ENCODE data around the gene CALN1.
"Not testable (repeated sequence)": the region's sequence is repeated elsewhere in the genome, so short reads cannot be mapped to it uniquely, and the experiment has no call there.

CALN1 gene

DNA sequence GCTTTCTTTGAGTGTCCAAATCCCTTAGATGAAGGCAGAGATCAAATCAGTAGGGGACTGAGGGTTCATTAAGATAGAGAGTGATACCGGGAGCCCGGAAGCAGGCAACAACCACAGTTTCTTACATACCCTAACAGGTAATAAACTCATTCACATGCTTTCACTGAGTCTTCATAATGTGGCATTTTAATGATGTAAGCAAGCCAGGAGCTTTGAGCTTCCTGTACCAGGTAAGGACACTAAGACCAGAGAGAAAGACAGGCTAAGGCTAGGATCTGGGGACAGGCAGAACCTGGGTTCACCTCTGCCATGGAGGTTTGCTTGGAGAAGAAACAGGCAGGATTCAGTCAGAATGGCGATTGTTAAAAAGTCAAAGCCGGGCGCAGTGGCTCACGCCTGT, 661.8 kb downstream of the CALN1 start:
- DNase-seq (ENCODE audit: low read depth, low spot score), result no peak

DNA sequence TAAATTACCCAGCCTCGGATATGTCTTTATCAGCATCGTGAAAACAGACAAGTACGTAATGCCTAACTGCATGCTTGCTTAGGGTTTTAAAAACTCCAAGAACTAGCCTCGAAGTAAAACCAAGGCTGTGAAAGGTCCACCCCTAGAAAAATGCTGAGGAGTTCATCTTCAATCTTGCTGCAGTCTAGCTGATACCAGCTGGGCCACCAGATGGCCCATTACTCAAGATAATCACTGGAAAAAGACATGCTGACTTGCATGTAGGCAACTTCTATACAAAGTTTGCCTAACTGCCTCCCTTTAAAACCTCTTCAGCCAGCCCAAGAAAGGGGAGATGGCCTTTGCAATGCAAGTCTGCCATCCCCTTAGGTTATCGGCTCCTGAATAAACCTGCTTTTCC, 666.1 kb downstream of the CALN1 start:
- DNase-seq (ENCODE audit: low read depth, low spot score), result no peak

DNA sequence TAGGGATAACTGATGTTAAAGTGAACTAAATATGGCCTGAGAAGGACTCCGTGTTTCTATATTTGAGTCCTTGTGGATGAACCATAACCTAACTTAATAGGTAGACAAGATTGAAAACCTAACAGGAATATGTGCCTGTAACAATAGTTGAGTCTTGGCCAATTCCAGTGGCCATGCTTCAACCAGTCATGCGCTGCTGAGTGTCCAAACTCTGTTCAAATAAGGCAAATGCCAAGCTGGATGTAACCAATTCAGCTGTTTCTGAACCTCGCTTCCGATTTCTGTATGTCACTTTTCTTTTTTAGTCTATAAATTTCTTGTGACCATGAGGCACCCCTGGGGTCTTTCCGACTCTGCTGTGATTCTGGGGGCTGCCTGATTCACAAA, 672.0 kb downstream of the CALN1 start:
- no peak for DNase-seq (ENCODE audit: low read depth, low spot score)

DNA sequence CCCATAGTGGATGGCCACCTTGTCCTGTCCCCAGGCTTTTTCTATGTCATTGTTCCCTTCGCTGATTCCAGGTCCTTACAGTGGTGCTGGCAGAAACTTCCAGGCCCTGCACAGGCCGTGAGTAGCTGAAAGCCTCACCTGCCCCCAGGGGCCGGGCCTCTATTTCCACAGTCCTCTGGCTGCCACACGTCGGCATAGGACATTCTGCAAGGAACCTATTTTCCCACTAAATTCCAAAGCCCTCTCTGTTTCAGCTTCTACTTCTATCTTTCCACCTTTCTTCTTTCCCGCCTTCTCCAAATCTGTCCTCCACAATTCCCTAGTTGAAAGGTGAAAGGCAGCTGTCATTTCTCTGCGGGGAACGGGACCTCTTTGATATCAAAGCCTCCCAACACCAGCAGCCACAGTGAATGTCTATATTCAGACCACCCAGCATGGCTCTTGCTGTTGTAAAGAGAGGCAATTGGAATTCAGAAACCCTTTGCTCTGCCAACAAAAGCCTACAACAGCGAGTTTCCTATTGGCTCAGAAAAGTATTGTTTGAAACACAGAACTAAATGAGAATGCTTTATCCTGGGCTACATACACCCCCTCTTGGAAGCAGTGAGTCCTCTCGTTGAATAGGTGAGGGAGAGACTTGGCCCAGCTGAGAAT, 672.5 kb downstream of the CALN1 start:
- peak; percentile 70 for DNase-seq (ENCODE audit: low read depth, low spot score)

DNA sequence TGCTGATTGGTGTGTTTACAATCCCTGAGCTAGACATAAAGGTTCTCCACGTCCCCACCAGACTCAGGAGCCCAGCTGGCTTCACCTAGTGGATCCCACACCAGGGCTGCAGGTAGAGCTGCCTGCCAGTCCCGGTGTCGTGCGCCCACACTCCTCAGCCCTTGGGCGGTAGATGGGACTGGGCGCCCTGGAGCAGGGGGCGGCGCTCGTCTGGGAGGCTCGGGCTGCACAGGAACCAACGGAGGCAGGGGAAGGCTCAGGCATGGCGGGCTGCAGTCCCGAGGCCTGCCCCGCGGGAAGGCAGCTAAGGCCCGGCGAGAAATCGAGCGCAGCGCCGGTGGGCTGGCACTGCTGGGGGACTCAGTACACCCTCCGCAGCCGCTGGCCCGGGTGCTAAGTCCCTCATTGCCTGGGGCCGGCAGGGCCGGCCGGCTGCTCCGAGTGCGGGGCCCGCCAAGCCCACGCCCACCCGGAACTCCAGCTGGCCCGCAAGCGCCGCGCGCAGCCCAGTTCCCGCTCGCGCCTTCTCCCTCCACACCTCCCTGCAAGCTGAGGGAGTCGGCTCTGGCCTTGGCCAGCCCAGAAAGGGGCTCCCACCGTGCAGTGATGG, 674.1 kb downstream of the CALN1 start:
- not testable (repeated sequence) for DNase-seq (ENCODE audit: low read depth, low spot score)

DNA sequence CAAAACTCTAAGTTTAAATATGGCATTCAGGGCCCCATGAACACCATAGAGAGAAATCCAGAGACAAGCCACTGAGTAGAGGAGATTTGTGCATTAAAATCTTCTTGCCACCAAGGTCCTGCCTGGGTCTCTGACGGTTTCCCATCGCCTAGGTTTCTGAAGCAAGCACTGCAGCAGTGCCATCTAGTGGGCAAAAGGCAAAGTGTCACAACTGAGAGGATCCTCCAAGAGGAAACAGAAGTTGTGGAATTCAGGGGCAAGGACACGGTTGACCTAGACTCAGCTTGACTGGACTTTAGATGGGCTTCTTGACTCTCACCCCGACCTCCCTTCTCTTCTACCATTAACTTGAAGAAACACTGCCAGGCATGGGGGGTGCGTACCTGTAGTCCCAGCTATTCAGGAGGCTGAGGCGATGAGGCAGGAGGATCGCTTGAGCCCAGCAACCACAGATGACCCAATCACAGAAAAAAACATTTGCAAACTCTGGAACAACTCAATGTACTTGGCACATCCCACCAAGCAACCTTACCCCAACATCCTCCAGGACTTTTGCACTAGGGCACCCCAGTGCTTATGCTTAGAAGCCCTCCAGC, 676.1 kb downstream of the CALN1 start:
- DNase-seq (ENCODE audit: low read depth, low spot score), result peak; percentile 85

DNA sequence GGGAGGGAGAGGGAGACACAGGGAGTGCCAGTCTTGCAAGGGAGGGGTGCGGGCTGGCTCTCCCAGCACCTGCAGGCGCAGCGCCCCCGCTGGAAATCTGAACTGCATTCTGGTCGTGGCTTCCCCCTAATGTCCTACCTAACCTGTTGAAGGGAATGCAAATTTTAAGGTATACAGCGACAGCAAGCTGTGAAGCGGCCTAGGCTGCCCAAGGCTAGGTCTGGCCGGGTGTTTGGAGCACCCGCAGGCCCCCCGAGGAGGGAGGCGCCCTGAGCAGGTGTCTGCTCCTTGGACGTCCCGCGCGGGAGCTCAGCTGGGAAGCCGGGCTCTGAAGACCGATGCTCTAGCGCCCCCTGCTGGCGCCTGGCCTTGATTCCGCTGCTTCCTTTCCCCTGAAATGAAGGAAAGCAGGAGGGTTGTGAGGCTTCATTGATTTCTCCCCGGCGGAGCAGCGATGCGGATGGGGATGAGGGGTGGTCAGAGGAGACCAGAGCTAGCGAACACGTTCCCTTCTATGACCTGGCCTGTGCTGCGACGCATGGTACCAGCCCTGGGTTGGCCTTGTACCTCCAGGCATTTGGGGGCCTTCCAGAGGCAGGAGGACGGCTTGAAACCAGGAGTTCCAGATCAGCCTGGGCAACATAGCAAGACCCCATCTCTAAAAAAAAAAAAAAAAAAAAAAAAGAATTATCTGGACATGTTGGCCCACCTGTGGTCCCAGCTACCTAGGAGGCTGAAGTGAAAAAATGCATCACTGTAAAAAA, 678.8 kb downstream of the CALN1 start:
- DNase-seq (ENCODE audit: low read depth, low spot score), result peak; percentile 98

DNA sequence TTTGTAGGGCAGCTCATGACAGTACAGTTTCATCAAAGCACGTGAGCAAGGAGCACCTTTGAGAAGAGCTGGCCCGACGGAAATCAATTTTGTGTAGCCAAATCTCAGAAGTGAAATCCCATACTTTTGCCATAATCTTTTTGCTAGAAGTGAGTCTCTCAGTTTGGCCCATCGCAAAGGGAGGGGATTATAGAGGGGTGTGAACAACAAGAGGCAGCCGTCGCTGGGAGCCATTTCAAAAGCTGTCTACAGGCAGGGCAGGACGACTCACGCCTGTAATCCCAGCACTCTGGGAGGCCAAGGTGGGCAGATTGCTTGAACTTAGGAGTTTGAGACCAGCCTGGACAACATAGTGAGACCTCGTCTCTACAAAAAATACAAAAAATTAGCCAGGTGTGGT, 680.4 kb downstream of the CALN1 start:
- no peak for DNase-seq (ENCODE audit: low read depth, low spot score)
